AG04449 (cell line): ENCODE measurements around the gene RAB40C.

Experiments used
- CTCF ChIA-PET: fragments of 350-600 bp; formaldehyde crosslinking; extraction: SDS; loops from one replicate; lab custom pipeline; 2021; ENCODE audit warnings: antibody characterized with exemption; lab: Yijun Ruan, JAX
- POLR2A ChIA-PET: fragments of 400-600, 350-600 bp; formaldehyde crosslinking; extraction: SDS; loops from one replicate; lab custom pipeline; 2020; ENCODE audit warnings: antibody characterized with exemption, inconsistent platforms; lab: Yijun Ruan, JAX
- DNase-seq: peaks from one replicate; pipeline ENCODE4 v3.0.0-alpha.2; 2010; ENCODE audit warnings: low read depth, low spot score
- H3K4me3 ChIP-seq: 2 replicates; pipeline ENCODE4 v1.5.1; 2011; ENCODE audit warnings: low read depth, mild to moderate bottlenecking, control low read depth, low read length
- CTCF ChIP-seq: IDR thresholded peaks from one replicate; pipeline ENCODE4 v1.5.1; 2011; ENCODE audit warnings: mild to moderate bottlenecking, moderate library complexity, low read length, control low read depth, inconsistent platforms; ENCODE audit not compliant: insufficient read depth; ENCODE audit errors: missing control alignments

The RAB40C gene

GRCh38 chr16:630249-630814 is 40.5 kb downstream of the RAB40C start:
- POLR2A ChIA-PET: no interaction called here
- no peak overlapping the region for H3K4me3 ChIP-seq
- CTCF ChIA-PET: no interaction called here
- TF ChIP-seq CTCF: no peak
- DNase-seq: no peak

- no peak for DNase-seq
- POLR2A ChIA-PET: no interaction called here
- TF ChIP-seq CTCF: no peak
- CTCF ChIA-PET: no interaction called here
- no peak within 1 kb of the TSS for H3K4me3 ChIP-seq
Measured at GRCh38 chr16:630815-631405, 41.0 kb downstream of the RAB40C start, which contains the start of gene WFIKKN1. Gene WFIKKN1 (plus strand): TSS chr16:630985. CDS start chr16:631254, 269 bp downstream.

- TF ChIP-seq CTCF: no peak
- no peak overlapping the region for H3K4me3 ChIP-seq
- DNase-seq: no peak
- ChIA-PET POLR2A (no interaction called here), CTCF (no interaction called here)
Measured at GRCh38 chr16:631808-632358, 42.0 kb downstream of the RAB40C start.

- no peak overlapping the region for H3K4me3 ChIP-seq
- no peak for TF ChIP-seq CTCF
- DNase-seq: no peak
- ChIA-PET POLR2A (no interaction called here), CTCF (no interaction called here)
Measured at GRCh38 chr16:632486-633335, 42.8 kb downstream of the RAB40C start.

GRCh38 chr16:633336-634050 is 43.6 kb downstream of the RAB40C start:
- DNase-seq: no peak
- no peak for TF ChIP-seq CTCF
- POLR2A ChIA-PET: interaction anchor here (0.6 kb wide), 1 partner anchor 398 kb away, joined by 3 read pairs; no protein-coding TSS in a partner anchor
- H3K4me3 ChIP-seq: no peak overlapping the region
- CTCF ChIA-PET: no interaction called here
